ENCODE data around the gene LRATD1.

The LRATD1 gene

GRCh38 chr2:14641116-14641515 is 8.6 kb downstream of the LRATD1 start (continued):
- no peak for TF ChIP-seq ZNF280D (tag by site-specific recombination; IDR thresholded peaks at IDR 0.05)

GRCh38 chr2:14642499-14642898 is 10.0 kb downstream of the LRATD1 start:
- Histone ChIP-seq H3K9me3 (ENCODE audit: control insufficient read depth, insufficient read depth, low read depth, low read length) (no peaks in the 10 kb centered on the region), H3K4me1 (ENCODE audit: control insufficient read depth, insufficient read depth, low read length) (no peaks in the 10 kb centered on the region), H3K27ac (ENCODE audit: extremely low read depth, low read depth, low read length) (no peak overlapping the region), H3K36me3 (ENCODE audit: control insufficient read depth in 2 of 2, insufficient read depth in 1 of 2, low read length in 2 of 2) (no peaks in the 10 kb centered on the region), H3K4me3 (ENCODE audit: low read depth, low read length) (no peak overlapping the region)
- TF ChIP-seq ZBTB7A (tag by site-specific recombination; IDR thresholded peaks at IDR 0.05; ENCODE audit: low read depth) (no peak), ZNF585B (tag by site-specific recombination; IDR thresholded peaks at IDR 0.05) (no peak), ZNF501 (tag by site-specific recombination; IDR thresholded peaks at IDR 0.05) (no peak), ZBTB10 (tag by site-specific recombination; IDR thresholded peaks at IDR 0.05) (no peak)
- POLR2A ChIA-PET, result no interaction called here
- CTCF ChIA-PET, result interaction anchor here (0.7 kb wide), 1 partner anchor 16 kb away, joined by 3 read pairs; no protein-coding TSS in a partner anchor

- no peaks in the 10 kb centered on the region; a peak in 1 of 3 replicates for H3K36me3 ChIP-seq (ENCODE audit: control insufficient read depth in 2 of 2, insufficient read depth in 1 of 2, low read length in 2 of 2)
- CTCF ChIA-PET, result no interaction called here
- POLR2A ChIA-PET, result no interaction called here
- H3K4me3 ChIP-seq (ENCODE audit: low read depth, low read length), result no peak overlapping the region
- no peak overlapping the region for H3K27ac ChIP-seq (ENCODE audit: extremely low read depth, low read depth, low read length)
- H3K9me3 ChIP-seq (ENCODE audit: control insufficient read depth, insufficient read depth, low read depth, low read length), result no peaks in the 10 kb centered on the region
- H3K4me1 ChIP-seq (ENCODE audit: control insufficient read depth, insufficient read depth, low read length), result no peaks in the 10 kb centered on the region
- TF ChIP-seq ZNF211 (tag by site-specific recombination; IDR thresholded peaks at IDR 0.05; ENCODE audit: low read depth) (no peak), SP3 (tag by site-specific recombination; IDR thresholded peaks at IDR 0.05) (no peak), ZNF2 (tag by site-specific recombination; IDR thresholded peaks at IDR 0.05) (no peak), HOXC10 (CRISPR knock-in tag; IDR thresholded peaks at IDR 0.05) (no peak), ZNF707 (tag by site-specific recombination; IDR thresholded peaks at IDR 0.05) (no peak), ZNF394 (tag by site-specific recombination; IDR thresholded peaks at IDR 0.05; ENCODE audit: borderline replicate concordance) (no peak), ZNF221 (tag by site-specific recombination; IDR thresholded peaks at IDR 0.05; ENCODE audit: borderline replicate concordance) (no peak), SETDB1 (IDR thresholded peaks at IDR 0.05; ENCODE audit: insufficient read length, low read length) (no peak), ZNF37A (tag by site-specific recombination; IDR thresholded peaks at IDR 0.05) (no peak), ZNF610 (tag by site-specific recombination; IDR thresholded peaks at IDR 0.05; ENCODE audit: borderline replicate concordance) (no peak), ZSCAN30 (tag by site-specific recombination; IDR thresholded peaks at IDR 0.05) (no peak), SP2 (tag by site-specific recombination; IDR thresholded peaks at IDR 0.05) (no peak), ZNF701 (tag by site-specific recombination; IDR thresholded peaks at IDR 0.05) (no peak), ZNF302 (tag by site-specific recombination; IDR thresholded peaks at IDR 0.05; ENCODE audit: low read depth) (no peak), ZNF580 (tag by site-specific recombination; IDR thresholded peaks at IDR 0.05) (no peak), ZNF214 (tag by site-specific recombination; IDR thresholded peaks at IDR 0.05; ENCODE audit: borderline replicate concordance) (no peak)
Measured at GRCh38 chr2:14647714-14648113, 15.2 kb downstream of the LRATD1 start.

Data from HEK293 (cell line).